IPS-15b (cell line): ENCODE measurements around the gene IL1A.

Experiments
- H3K27me3 ChIP-seq: one replicate; pipeline ENCODE4 v1.6.1; 2013; ENCODE audit warnings: low read length; ENCODE audit not compliant: control insufficient read depth, insufficient read depth
- H3K36me3 ChIP-seq: one replicate; pipeline ENCODE4 v1.6.1; 2013; ENCODE audit warnings: low read length; ENCODE audit not compliant: control insufficient read depth, insufficient read depth
- H3K4me1 ChIP-seq: one replicate; pipeline ENCODE4 v1.6.1; 2013; ENCODE audit warnings: mild to moderate bottlenecking, low read length; ENCODE audit not compliant: control insufficient read depth, insufficient read depth
- H3K4me3 ChIP-seq: one replicate; pipeline ENCODE4 v1.5.1; 2013; ENCODE audit warnings: low read depth, low read length
- H3K9ac ChIP-seq: one replicate; pipeline ENCODE4 v1.6.1; 2013; ENCODE audit warnings: low read depth, mild to moderate bottlenecking, low read length
- H3K9me3 ChIP-seq: one replicate; pipeline ENCODE4 v1.6.1; 2013; ENCODE audit warnings: mild to moderate bottlenecking, low read length; ENCODE audit not compliant: control insufficient read depth, insufficient read depth

Gene IL1A

GRCh38 chr2:112787294-112787693 lies 3.0 kb upstream of the IL1A start:
- Histone ChIP-seq H3K9ac (no peak overlapping the region), H3K4me1 (peaks cover 9% of the 10 kb centered on the region), H3K27me3 (no peaks in the 10 kb centered on the region), H3K4me3 (no peak overlapping the region), H3K36me3 (no peaks in the 10 kb centered on the region), H3K9me3 (no peaks in the 10 kb centered on the region)

- H3K36me3 ChIP-seq, result no peaks in the 10 kb centered on the region
- H3K9me3 ChIP-seq, result no peaks in the 10 kb centered on the region
- no peak overlapping the region for H3K9ac ChIP-seq
Measured at GRCh38 chr2:112783187-112783714, 1.0 kb downstream of the IL1A start.

DNA sequence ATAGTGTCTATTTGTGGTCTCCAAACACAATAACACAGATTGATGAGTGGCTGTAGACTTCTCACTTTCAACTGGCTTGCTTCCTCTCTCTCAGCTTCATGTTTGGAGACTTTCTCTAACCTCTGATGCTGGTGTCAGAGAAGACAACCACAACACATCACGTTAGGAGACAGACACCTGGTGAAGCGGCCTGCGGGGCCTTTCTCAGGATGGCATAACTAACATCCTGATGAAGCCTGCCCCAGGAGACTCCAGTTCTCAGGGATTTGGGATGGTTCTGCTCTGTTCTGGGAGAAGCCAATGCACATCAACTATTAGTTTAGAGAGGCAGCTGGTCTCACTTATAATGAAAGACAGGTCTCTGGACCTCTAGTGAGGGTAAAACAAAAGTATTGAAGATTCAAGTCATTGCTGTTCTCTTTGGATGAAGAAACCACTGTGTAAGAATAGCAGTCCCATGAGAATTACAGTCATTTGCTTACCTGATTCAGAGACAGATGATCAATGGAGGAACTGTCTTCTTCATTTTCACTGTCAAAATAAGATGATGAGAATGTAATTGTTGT lies 2.0 kb downstream of the IL1A start:
- Histone ChIP-seq H3K4me3 (no peak overlapping the region), H3K9me3 (no peaks in the 10 kb centered on the region), H3K4me1 (peaks cover 7% of the 10 kb centered on the region), H3K9ac (no peak overlapping the region), H3K36me3 (no peaks in the 10 kb centered on the region), H3K27me3 (no peaks in the 10 kb centered on the region)

More at GRCh38 chr2:112783187-112783714, 1.0 kb downstream of the IL1A start:
- Histone ChIP-seq H3K4me3 (no peak overlapping the region), H3K27me3 (no peaks in the 10 kb centered on the region), H3K4me1 (peaks cover 7% of the 10 kb centered on the region)

- no peaks in the 10 kb centered on the region for H3K36me3 ChIP-seq
- H3K4me3 ChIP-seq, result no peak overlapping the region
- H3K4me1 ChIP-seq, result peaks cover 3% of the 10 kb centered on the region
- H3K27me3 ChIP-seq, result no peaks in the 10 kb centered on the region
- H3K9me3 ChIP-seq, result no peaks in the 10 kb centered on the region
- H3K9ac ChIP-seq, result no peak overlapping the region
Measured at GRCh38 chr2:112779598-112779997, 4.7 kb downstream of the IL1A start.

GRCh38 chr2:112777036-112777435 lies 7.3 kb downstream of the IL1A start:
- H3K9ac ChIP-seq, result no peak overlapping the region
- no peaks in the 10 kb centered on the region for H3K27me3 ChIP-seq
- no peaks in the 10 kb centered on the region for H3K9me3 ChIP-seq
- no peaks in the 10 kb centered on the region for H3K4me1 ChIP-seq
- H3K4me3 ChIP-seq, result no peak overlapping the region
- H3K36me3 ChIP-seq, result no peaks in the 10 kb centered on the region

DNA sequence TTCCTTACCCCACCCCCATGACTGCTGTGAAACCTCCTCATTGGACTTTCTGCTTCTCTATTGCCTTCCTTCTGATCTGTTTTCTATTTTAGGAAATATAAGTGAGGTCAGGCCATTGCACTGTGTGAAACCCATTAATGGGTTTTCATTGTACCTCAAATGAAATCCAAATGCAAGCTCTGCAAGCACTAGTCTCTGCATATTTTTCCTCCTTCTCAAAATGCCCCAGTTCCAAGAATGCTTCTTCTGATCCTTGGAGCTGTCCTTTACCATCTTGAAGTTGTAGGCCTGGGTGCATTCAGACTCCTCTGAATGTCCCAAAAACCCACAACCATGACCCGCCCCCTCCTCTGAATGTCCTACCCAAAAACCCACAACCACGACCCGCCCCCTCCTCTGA lies 8.2 kb downstream of the IL1A start:
- no peak overlapping the region for H3K9ac ChIP-seq
- no peaks in the 10 kb centered on the region for H3K9me3 ChIP-seq
- no peak overlapping the region for H3K4me3 ChIP-seq
- H3K36me3 ChIP-seq, result no peaks in the 10 kb centered on the region
- no peaks in the 10 kb centered on the region for H3K4me1 ChIP-seq
- no peaks in the 10 kb centered on the region for H3K27me3 ChIP-seq

DNA sequence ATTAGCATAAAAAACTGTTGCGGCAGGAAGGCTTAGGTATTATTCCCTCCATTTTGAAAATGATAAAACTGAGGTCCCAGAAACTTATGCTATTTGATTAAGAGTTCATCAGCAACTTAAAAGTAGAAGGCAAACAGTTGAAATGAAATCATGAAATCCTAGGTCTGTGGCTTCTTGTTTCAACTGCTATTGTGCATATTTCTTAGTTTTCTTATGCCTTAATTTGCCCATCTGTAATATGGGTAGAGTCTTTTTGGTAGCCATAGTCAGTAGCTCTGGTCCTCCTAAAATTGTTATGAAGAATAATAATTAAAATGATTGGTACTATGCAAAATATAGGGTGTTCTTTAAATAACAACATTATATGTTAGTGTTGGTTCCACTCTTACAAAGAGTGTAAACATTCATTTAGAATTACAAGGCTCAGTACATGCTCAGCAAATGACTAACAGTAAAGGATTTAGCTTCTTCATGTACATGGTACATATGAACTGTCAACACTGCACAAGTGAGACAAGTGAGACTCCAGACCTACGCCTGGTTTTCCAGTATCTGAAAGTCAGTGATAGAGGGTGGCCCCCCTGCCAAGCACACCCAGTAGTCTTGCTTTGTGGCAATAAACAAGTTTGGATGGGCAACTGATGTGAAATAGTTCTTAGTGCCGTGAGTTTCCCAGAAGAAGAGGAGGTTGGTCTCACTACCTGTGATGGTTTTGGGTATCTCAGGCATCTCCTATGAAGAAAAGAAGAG lies 9.6 kb downstream of the IL1A start:
- H3K36me3 ChIP-seq, result no peaks in the 10 kb centered on the region
- H3K27me3 ChIP-seq, result no peaks in the 10 kb centered on the region
- H3K4me1 ChIP-seq, result no peaks in the 10 kb centered on the region
- no peak overlapping the region for H3K4me3 ChIP-seq
- no peak overlapping the region for H3K9ac ChIP-seq
- H3K9me3 ChIP-seq, result no peaks in the 10 kb centered on the region

GRCh38 chr2:112773556-112773955 lies 10.7 kb downstream of the IL1A start:
- H3K27me3 ChIP-seq, result no peaks in the 10 kb centered on the region
- H3K36me3 ChIP-seq, result no peaks in the 10 kb centered on the region

GRCh38 chr2:112772911-112773475 lies 11.3 kb downstream of the IL1A start:
- Histone ChIP-seq H3K9ac (no peak overlapping the region), H3K27me3 (no peaks in the 10 kb centered on the region), H3K36me3 (no peaks in the 10 kb centered on the region), H3K4me1 (no peaks in the 10 kb centered on the region), H3K9me3 (no peaks in the 10 kb centered on the region), H3K4me3 (no peak overlapping the region)

More at GRCh38 chr2:112773556-112773955, 10.7 kb downstream of the IL1A start:
- no peak overlapping the region for H3K4me3 ChIP-seq
- H3K4me1 ChIP-seq, result no peaks in the 10 kb centered on the region
- H3K9ac ChIP-seq, result no peak overlapping the region
- no peaks in the 10 kb centered on the region for H3K9me3 ChIP-seq

GRCh38 chr2:112772322-112772721 lies 12.0 kb downstream of the IL1A start:
- no peaks in the 10 kb centered on the region for H3K4me1 ChIP-seq
- H3K27me3 ChIP-seq, result no peaks in the 10 kb centered on the region
- no peaks in the 10 kb centered on the region for H3K9me3 ChIP-seq
- no peaks in the 10 kb centered on the region for H3K36me3 ChIP-seq
- no peak overlapping the region for H3K9ac ChIP-seq
- H3K4me3 ChIP-seq, result no peak overlapping the region

GRCh38 chr2:112768432-112768831 lies 15.9 kb downstream of the IL1A start:
- Histone ChIP-seq H3K4me1 (peaks cover 3% of the 10 kb centered on the region), H3K4me3 (no peak overlapping the region), H3K9ac (no peak overlapping the region), H3K36me3 (peaks cover 3% of the 10 kb centered on the region), H3K9me3 (no peaks in the 10 kb centered on the region), H3K27me3 (no peaks in the 10 kb centered on the region)
